AG09309 (cell line): ENCODE results near the gene OR5D16.

ENCODE experiments used
- DNase-seq: peaks from one replicate; pipeline ENCODE4 v3.0.0-alpha.2; 2010; ENCODE audit warnings: low read depth
- H3K4me3 ChIP-seq: 2 replicates; pipeline ENCODE4 v1.5.1; 2011; ENCODE audit warnings: mild to moderate bottlenecking, low read depth, low read length, moderate library complexity; ENCODE audit not compliant: control insufficient read depth
- CTCF ChIP-seq: IDR thresholded peaks from 2 replicates; pipeline ENCODE4 v1.5.1; 2011; ENCODE audit warnings: mild to moderate bottlenecking, low read depth, low read length, inconsistent platforms; ENCODE audit not compliant: insufficient read depth, control insufficient read depth; ENCODE audit errors: missing control alignments

The OR5D16 gene

GRCh38 chr11:55838452-55838851 is at the start of gene OR5D16:
Gene OR5D16, plus strand, starts transcription at chr11:55838752. Its CDS starts 0 bp downstream, at chr11:55838752.
- H3K4me3 ChIP-seq = no peak within 1 kb of the TSS
- no peak for DNase-seq
- no peak for TF ChIP-seq CTCF

- no peak overlapping the region for H3K4me3 ChIP-seq
- no peak for DNase-seq
- TF ChIP-seq CTCF = no peak
Measured at GRCh38 chr11:55791606-55792005, 46.9 kb upstream of the OR5D16 start.

- DNase-seq = no peak
- TF ChIP-seq CTCF = no peak
- H3K4me3 ChIP-seq = no peak overlapping the region
Measured at GRCh38 chr11:55793321-55793720, 45.2 kb upstream of the OR5D16 start.

- DNase-seq = no peak
- no peak within 1 kb of the TSS for H3K4me3 ChIP-seq
- TF ChIP-seq CTCF = no peak
Measured at GRCh38 chr11:55795256-55795655, 43.3 kb upstream of the OR5D16 start, which contains the start of gene OR5D14. Gene OR5D14, plus strand, starts transcription at chr11:55795556. Its CDS starts 0 bp downstream, at chr11:55795556.

- DNase-seq = no peak
- no peak overlapping the region for H3K4me3 ChIP-seq
- TF ChIP-seq CTCF = no peak
Measured at GRCh38 chr11:55806248-55806647, 32.3 kb upstream of the OR5D16 start.

- DNase-seq = no peak
- H3K4me3 ChIP-seq = no peak within 1 kb of the TSS
- TF ChIP-seq CTCF = no peak
Measured at GRCh38 chr11:55811067-55811466, 27.5 kb upstream of the OR5D16 start, which contains the start of gene OR5L1. Gene OR5L1, plus strand, starts transcription at chr11:55811367. Its CDS starts 100 bp downstream, at chr11:55811467.

- no peak for TF ChIP-seq CTCF
- DNase-seq = no peak
- no peak within 1 kb of the TSS for H3K4me3 ChIP-seq
Measured at GRCh38 chr11:55819330-55819729, 19.2 kb upstream of the OR5D16 start, which contains the start of gene OR5D18. Gene OR5D18, plus strand, starts transcription at chr11:55819630. Its CDS starts 0 bp downstream, at chr11:55819630.
